HEK293 (cell line): Measurements from ENCODE around the gene TNFAIP8.

Experiments used
- ELK4 ChIP-seq: IDR thresholded peaks from 2 replicates; pipeline ENCODE4 v1.6.1; 2011; ENCODE audit warnings: mild to moderate bottlenecking, low read depth, low read length, borderline replicate concordance
- GLIS2 ChIP-seq: fragments of 450-650 bp; formaldehyde crosslinking; IDR thresholded peaks from 2 replicates; pipeline ENCODE4 v1.5.1; 2016; ENCODE audit warnings: missing biosample characterization, missing genetic modification characterization
- HOXA7 ChIP-seq: sonication (generic); formaldehyde crosslinking; IDR thresholded peaks from 2 replicates; pipeline ENCODE4 v1.8.1; 2022; ENCODE audit warnings: missing genetic modification reagents, borderline replicate concordance
- KLF10 ChIP-seq: fragments of 450-650 bp; IDR thresholded peaks from 2 replicates; pipeline ENCODE4 v1.5.1; 2018; ENCODE audit warnings: missing biosample characterization, mild to moderate bottlenecking, missing genetic modification characterization
- KLF16 ChIP-seq: fragments of 450-650 bp; formaldehyde crosslinking; IDR thresholded peaks from 2 replicates; pipeline ENCODE4 v1.5.1; 2017; ENCODE audit warnings: missing biosample characterization, missing genetic modification characterization
- PRDM4 ChIP-seq: fragments of 450-650 bp; formaldehyde crosslinking; IDR thresholded peaks from 2 replicates; pipeline ENCODE4 v1.5.1; 2017; ENCODE audit warnings: missing biosample characterization, missing genetic modification characterization
- REPIN1 ChIP-seq: fragments of 450-650 bp; formaldehyde crosslinking; IDR thresholded peaks from 2 replicates; pipeline ENCODE4 v1.5.1; 2017; ENCODE audit warnings: missing biosample characterization, missing genetic modification characterization, low read depth
- ZFHX2 ChIP-seq: fragments of 450-650 bp; formaldehyde crosslinking; conservative IDR thresholded peaks from 2 replicates; pipeline ENCODE4 v1.5.1; 2016; ENCODE audit warnings: missing biosample characterization, missing genetic modification characterization
- ZFP3 ChIP-seq: fragments of 450-650 bp; formaldehyde crosslinking; IDR thresholded peaks from 2 replicates; pipeline ENCODE4 v1.5.1; 2016; ENCODE audit warnings: low read depth, missing biosample characterization, missing genetic modification characterization
- ZNF121 ChIP-seq: fragments of 450-650 bp; formaldehyde crosslinking; IDR thresholded peaks from 2 replicates; pipeline ENCODE4 v1.5.1; 2016; ENCODE audit warnings: missing biosample characterization, missing genetic modification characterization
- ZNF138 ChIP-seq: fragments of 450-650 bp; formaldehyde crosslinking; IDR thresholded peaks from 2 replicates; pipeline ENCODE4 v1.5.1; 2016; ENCODE audit warnings: missing biosample characterization, missing genetic modification characterization, borderline replicate concordance
- ZNF146 ChIP-seq: fragments of 450-650 bp; formaldehyde crosslinking; IDR thresholded peaks from 2 replicates; pipeline ENCODE4 v1.5.1; 2016; ENCODE audit warnings: missing biosample characterization, missing genetic modification characterization
- ZNF169 ChIP-seq: fragments of 450-650 bp; formaldehyde crosslinking; IDR thresholded peaks from 2 replicates; pipeline ENCODE4 v1.5.1; 2016; ENCODE audit warnings: missing biosample characterization, missing genetic modification characterization
- ZNF184 ChIP-seq: fragments of 450-650 bp; IDR thresholded peaks from 2 replicates; pipeline ENCODE4 v1.5.1; 2018; ENCODE audit warnings: missing biosample characterization, mild to moderate bottlenecking, missing genetic modification characterization
- ZNF2 ChIP-seq: fragments of 450-650 bp; formaldehyde crosslinking; IDR thresholded peaks from 2 replicates; pipeline ENCODE4 v1.5.1; 2016; ENCODE audit warnings: missing biosample characterization, missing genetic modification characterization
- ZNF239 ChIP-seq: fragments of 450-650 bp; formaldehyde crosslinking; IDR thresholded peaks from 2 replicates; pipeline ENCODE4 v1.5.1; 2016; ENCODE audit warnings: missing biosample characterization, missing genetic modification characterization
- ZNF362 ChIP-seq: fragments of 450-650 bp; formaldehyde crosslinking; IDR thresholded peaks from 2 replicates; pipeline ENCODE4 v1.5.1; 2016; ENCODE audit warnings: missing biosample characterization, missing genetic modification characterization
- ZNF391 ChIP-seq: fragments of 450-650 bp; formaldehyde crosslinking; IDR thresholded peaks from 2 replicates; pipeline ENCODE4 v1.5.1; 2016; ENCODE audit warnings: low read depth, missing biosample characterization, missing genetic modification characterization, borderline replicate concordance
- ZNF394 ChIP-seq: fragments of 450-650 bp; formaldehyde crosslinking; IDR thresholded peaks from 2 replicates; pipeline ENCODE4 v1.5.1; 2016; ENCODE audit warnings: missing biosample characterization, missing genetic modification characterization, mild to moderate bottlenecking, moderate library complexity, borderline replicate concordance
- ZNF423 ChIP-seq: fragments of 450-650 bp; formaldehyde crosslinking; IDR thresholded peaks from 2 replicates; pipeline ENCODE4 v1.5.1; 2016; ENCODE audit warnings: missing biosample characterization, missing genetic modification characterization
- ZNF510 ChIP-seq: fragments of 450-650 bp; formaldehyde crosslinking; IDR thresholded peaks from 2 replicates; pipeline ENCODE4 v1.5.1; 2018; ENCODE audit warnings: mild to moderate bottlenecking, missing genetic modification characterization, missing biosample characterization; ENCODE audit not compliant: insufficient replicate concordance
- ZNF514 ChIP-seq: fragments of 450-650 bp; formaldehyde crosslinking; IDR thresholded peaks from 2 replicates; pipeline ENCODE4 v1.5.1; 2016; ENCODE audit warnings: missing biosample characterization, missing genetic modification characterization
- ZNF549 ChIP-seq: fragments of 450-650 bp; IDR thresholded peaks from 2 replicates; pipeline ENCODE4 v1.5.1; 2018; ENCODE audit warnings: missing biosample characterization, missing genetic modification characterization, mild to moderate bottlenecking, inconsistent platforms, moderate library complexity
- ZNF561 ChIP-seq: fragments of 450-650 bp; IDR thresholded peaks from 2 replicates; pipeline ENCODE4 v1.5.1; 2018; ENCODE audit warnings: missing biosample characterization, missing genetic modification characterization, borderline replicate concordance
- ZNF571 ChIP-seq: fragments of 450-650 bp; formaldehyde crosslinking; IDR thresholded peaks from 2 replicates; pipeline ENCODE4 v1.5.0; 2017; ENCODE audit warnings: missing biosample characterization, missing genetic modification characterization
- ZNF585B ChIP-seq: fragments of 450-650 bp; formaldehyde crosslinking; IDR thresholded peaks from 2 replicates; pipeline ENCODE4 v1.5.1; 2016; ENCODE audit warnings: missing biosample characterization, missing genetic modification characterization
- ZNF610 ChIP-seq: fragments of 450-650 bp; formaldehyde crosslinking; IDR thresholded peaks from 2 replicates; pipeline ENCODE4 v1.5.1; 2016; ENCODE audit warnings: missing biosample characterization, missing genetic modification characterization, borderline replicate concordance
- ZNF677 ChIP-seq: fragments of 450-650 bp; IDR thresholded peaks from 2 replicates; pipeline ENCODE4 v1.5.0; 2018; ENCODE audit warnings: missing biosample characterization, mild to moderate bottlenecking, missing genetic modification characterization, moderate library complexity
- ZNF701 ChIP-seq: fragments of 450-650 bp; formaldehyde crosslinking; IDR thresholded peaks from 2 replicates; pipeline ENCODE4 v1.5.1; 2016; ENCODE audit warnings: missing biosample characterization, missing genetic modification characterization
- ZNF777 ChIP-seq: fragments of 450-650 bp; formaldehyde crosslinking; IDR thresholded peaks from 2 replicates; pipeline ENCODE4 v1.5.1; 2017; ENCODE audit warnings: missing biosample characterization, missing genetic modification characterization, borderline replicate concordance
- ZNF791 ChIP-seq: fragments of 450-650 bp; formaldehyde crosslinking; IDR thresholded peaks from 2 replicates; pipeline ENCODE4 v1.5.1; 2016; ENCODE audit warnings: missing biosample characterization, missing genetic modification characterization
- ZNF792 ChIP-seq: fragments of 450-650 bp; formaldehyde crosslinking; IDR thresholded peaks from 2 replicates; pipeline ENCODE4 v1.5.1; 2016; ENCODE audit warnings: missing biosample characterization, missing genetic modification characterization
- ZSCAN18 ChIP-seq: fragments of 450-650 bp; formaldehyde crosslinking; IDR thresholded peaks from 2 replicates; pipeline ENCODE4 v1.5.1; 2016; ENCODE audit warnings: missing biosample characterization, missing genetic modification characterization
- ZSCAN5A ChIP-seq: fragments of 450-650 bp; formaldehyde crosslinking; IDR thresholded peaks from 2 replicates; pipeline ENCODE4 v1.5.1; 2016; ENCODE audit warnings: missing biosample characterization, missing genetic modification characterization

The TNFAIP8 gene

GRCh38 chr5:119356612-119357188, 881 bp downstream of the TNFAIP8 start (continued):
- TF ChIP-seq ZSCAN18 (tag by site-specific recombination) (no peak), ZNF561 (tag by site-specific recombination) (no peak), ZNF571 (tag by site-specific recombination) (no peak), ZNF2 (tag by site-specific recombination) (no peak), ZNF791 (no peak), REPIN1 (no peak), ZNF184 (no peak), ELK4 (no peak), ZNF777 (tag by site-specific recombination) (no peak), ZNF792 (tag by site-specific recombination) (no peak), ZNF391 (tag by site-specific recombination) (no peak), ZSCAN5A (no peak), ZNF362 (no peak), KLF10 (tag by site-specific recombination) (0 out of 2 replicates have a peak, but pooled peaks have one; percentile 27), ZNF585B (no peak), ZNF549 (tag by site-specific recombination) (no peak), ZNF121 (tag by site-specific recombination) (no peak), ZNF514 (tag by site-specific recombination) (no peak), ZNF423 (tag by site-specific recombination) (no peak), PRDM4 (peak; percentile 100), ZNF169 (no peak), ZNF701 (no peak), KLF16 (tag by site-specific recombination) (no peak), ZNF146 (tag by site-specific recombination) (no peak), ZNF610 (no peak), HOXA7 (CRISPR knock-in tag) (no peak), GLIS2 (tag by site-specific recombination) (no peak), ZNF138 (tag by site-specific recombination) (no peak), ZNF394 (tag by site-specific recombination) (no peak), ZNF510 (tag by site-specific recombination) (no peak), ZFP3 (tag by site-specific recombination) (no peak), ZFHX2 (tag by site-specific recombination) (peak; percentile 36; the same call in 1 of the 2 replicates), ZNF677 (tag by site-specific recombination) (no peak), ZNF239 (tag by site-specific recombination) (no peak)
